ENCODE results near the gene PRSS53.

Gene PRSS53

GRCh38 chr16:31093132-31093703, 4.5 kb upstream of the PRSS53 start:
- peak; percentile 11 for DNase-seq

GRCh38 chr16:31092330-31092729, 3.6 kb upstream of the PRSS53 start:
- DNase-seq, result no peak

- DNase-seq, result no peak
Measured at GRCh38 chr16:31090540-31090939, 1.8 kb upstream of the PRSS53 start.

GRCh38 chr16:31089199-31089598, 456 bp upstream of the PRSS53 start:
- DNase-seq, result no peak

- DNase-seq, result no peak
Measured at GRCh38 chr16:31087971-31088370, 772 bp downstream of the PRSS53 start.

GRCh38 chr16:31087481-31087880, 1.3 kb downstream of the PRSS53 start:
- DNase-seq, result no peak

- no peak for DNase-seq
Measured at GRCh38 chr16:31086629-31086906, 2.2 kb downstream of the PRSS53 start.

GRCh38 chr16:31085873-31086628, 2.7 kb downstream of the PRSS53 start:
- no peak for DNase-seq

GRCh38 chr16:31085411-31085810, 3.3 kb downstream of the PRSS53 start:
- DNase-seq, result no peak

GRCh38 chr16:31084584-31085302, 4.0 kb downstream of the PRSS53 start:
- no peak for DNase-seq

GRCh38 chr16:31083981-31084380, 4.8 kb downstream of the PRSS53 start:
- DNase-seq, result no peak

GRCh38 chr16:31083556-31083955, 5.2 kb downstream of the PRSS53 start:
- no peak for DNase-seq

- no peak for DNase-seq
Measured at GRCh38 chr16:31083081-31083480, 5.7 kb downstream of the PRSS53 start.

GRCh38 chr16:31082368-31083045, 6.2 kb downstream of the PRSS53 start:
- DNase-seq, result no peak

GRCh38 chr16:31081428-31082351, 7.1 kb downstream of the PRSS53 start:
- no peak for DNase-seq

- DNase-seq, result no peak
Measured at GRCh38 chr16:31080756-31081419, 7.9 kb downstream of the PRSS53 start.

GRCh38 chr16:31080035-31080629, 8.6 kb downstream of the PRSS53 start:
- no peak for DNase-seq

GRCh38 chr16:31079342-31079944, 9.3 kb downstream of the PRSS53 start:
- no peak for DNase-seq

- no peak for DNase-seq
Measured at GRCh38 chr16:31078597-31079341, 10.0 kb downstream of the PRSS53 start.

GRCh38 chr16:31077592-31078396, 10.9 kb downstream of the PRSS53 start:
- no peak for DNase-seq

All from NCI-H1105 (cell line).